GM19035 (cell line): Measurements from ENCODE around the gene TESPA1.
"Not testable (repeated sequence)": the region's sequence is repeated elsewhere in the genome, so short reads cannot be mapped to it uniquely, and the experiment has no call there.

Experiments
- ATAC-seq: cut with Tn5 transposase; IDR thresholded peaks from one replicate; pipeline ENCODE4 v1.9.1; 2021; ENCODE audit not compliant: unreplicated experiment

Gene TESPA1

GRCh38 chr12:54984658-54985376 lies at the start of gene TESPA1:
TESPA1 (minus strand) TSS chr12:54984762; CDS start chr12:54974562, 10,200 bp downstream.
- peak; percentile 94 for ATAC-seq

DNA sequence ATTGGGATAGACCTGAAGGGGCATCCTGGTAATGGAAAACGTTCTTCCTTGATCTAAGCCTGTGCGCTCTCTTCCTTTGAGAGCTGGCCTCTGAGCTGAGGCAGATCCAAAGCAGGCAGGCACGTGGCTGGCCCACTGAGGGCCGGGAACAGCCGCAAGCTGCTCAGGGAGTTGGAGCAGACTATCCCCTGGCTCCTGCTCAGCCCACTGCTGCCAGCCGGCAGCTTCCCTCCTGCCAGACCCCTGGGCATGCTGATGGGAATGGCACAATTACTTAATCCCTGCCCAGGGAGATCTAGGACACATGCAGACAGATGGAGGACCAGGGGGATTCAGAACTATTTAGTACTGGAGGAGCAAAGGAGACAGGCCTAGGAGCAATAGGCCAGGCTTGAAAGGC lies 49.7 kb upstream of the TESPA1 start:
- no peak for ATAC-seq

DNA sequence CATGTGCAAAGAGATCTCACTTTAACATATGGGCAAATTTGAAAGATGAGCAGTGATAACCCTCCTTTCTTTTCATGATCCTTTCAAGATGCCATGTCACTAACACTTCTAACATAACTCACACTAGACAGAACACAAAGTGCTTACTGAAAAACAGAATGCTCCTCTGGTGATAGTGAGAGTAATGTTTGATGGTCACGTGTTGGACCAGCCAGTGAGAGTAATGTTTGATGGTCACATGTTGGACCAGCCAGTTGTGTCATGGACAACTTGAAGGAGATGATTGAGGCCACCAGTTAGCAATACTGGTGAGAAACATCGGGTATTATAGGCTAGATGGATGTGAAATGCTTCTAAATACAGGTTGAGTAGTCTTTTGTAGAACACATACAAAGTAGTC lies 40.9 kb upstream of the TESPA1 start:
- ATAC-seq, result no peak

DNA sequence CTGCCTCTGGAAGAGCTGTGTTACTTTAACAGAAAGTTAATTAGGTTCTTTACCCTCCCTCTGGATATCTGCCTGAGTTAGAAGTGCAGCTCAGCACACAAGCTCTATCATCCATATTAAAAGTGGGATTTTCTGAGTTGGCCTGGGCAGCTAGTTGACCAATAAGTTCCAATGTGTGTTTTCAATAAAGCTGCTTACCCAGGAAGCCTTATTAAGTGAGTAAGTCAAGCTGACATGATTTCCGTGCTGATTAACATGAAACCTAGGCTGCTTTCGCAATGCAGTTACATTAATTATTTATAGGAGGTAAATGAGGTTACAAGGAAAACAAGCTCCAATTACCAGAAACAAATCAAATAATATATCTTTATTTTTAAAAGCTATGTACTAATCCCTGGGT lies 40.0 kb upstream of the TESPA1 start:
- no peak for ATAC-seq

- ATAC-seq, result peak; percentile 74
These were observed 35.2 kb upstream of the TESPA1 start, which contains the start of gene NEUROD4 for GRCh38 chr12:55019784-55020183. NEUROD4 (plus strand) TSS chr12:55019974; CDS start chr12:55026440, 6,466 bp downstream.

- ATAC-seq, result no peak
These were observed 32.9 kb upstream of the TESPA1 start for GRCh38 chr12:55017416-55017925.

GRCh38 chr12:55008944-55009585 lies 24.5 kb upstream of the TESPA1 start:
- ATAC-seq, result no peak

DNA sequence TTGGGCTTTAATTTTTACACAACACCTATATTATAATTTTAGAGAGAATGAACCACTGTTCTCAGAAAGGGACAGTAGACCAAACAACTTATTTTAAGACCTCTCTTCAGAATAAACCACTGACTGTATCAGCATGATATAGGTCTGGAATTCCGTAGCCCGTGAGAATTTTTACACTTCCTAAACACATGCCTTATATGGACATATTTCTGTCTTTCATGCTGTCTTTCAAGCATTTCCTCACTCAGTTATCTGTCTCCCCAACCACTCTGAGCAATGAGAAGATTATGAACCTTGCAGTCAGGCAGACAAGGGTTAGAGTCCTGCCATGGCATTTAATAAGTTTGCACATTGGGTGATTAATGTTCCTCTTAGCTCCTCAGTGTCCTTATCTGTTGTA lies 17.8 kb upstream of the TESPA1 start:
- no peak for ATAC-seq

DNA sequence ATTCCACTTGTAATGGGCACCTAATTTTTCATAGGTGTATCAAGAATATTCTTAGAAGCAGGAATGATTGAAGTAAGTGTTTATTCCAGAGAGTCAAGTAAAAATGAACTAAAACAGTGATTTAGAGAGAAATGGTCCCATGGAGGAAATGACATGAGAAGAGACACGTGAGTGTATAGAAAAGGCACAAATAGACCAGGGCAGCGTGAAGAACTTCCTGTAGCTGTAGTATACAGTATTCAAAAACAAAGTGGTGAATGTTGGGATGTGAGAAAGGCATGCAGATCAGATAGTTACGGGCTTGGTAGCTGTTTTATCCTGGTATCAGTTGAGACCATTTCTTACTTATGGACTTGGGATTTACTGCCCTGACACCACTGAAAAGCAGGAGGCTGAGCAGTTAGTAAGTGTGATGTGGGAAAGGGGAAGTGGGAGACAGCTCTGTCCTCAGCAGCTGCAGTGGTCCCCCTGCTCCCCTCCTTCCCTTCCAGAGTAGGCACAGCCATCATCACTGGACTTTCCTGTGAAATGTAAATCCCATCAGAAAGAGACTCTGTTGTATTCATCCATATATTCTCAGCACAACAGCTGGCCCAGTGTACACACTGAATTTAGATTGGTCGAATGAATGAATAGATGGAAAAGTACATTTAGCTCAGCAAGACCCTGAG lies 16.8 kb upstream of the TESPA1 start:
- ATAC-seq, result no peak

GRCh38 chr12:54998958-54999510 lies 14.5 kb upstream of the TESPA1 start:
- no peak for ATAC-seq

DNA sequence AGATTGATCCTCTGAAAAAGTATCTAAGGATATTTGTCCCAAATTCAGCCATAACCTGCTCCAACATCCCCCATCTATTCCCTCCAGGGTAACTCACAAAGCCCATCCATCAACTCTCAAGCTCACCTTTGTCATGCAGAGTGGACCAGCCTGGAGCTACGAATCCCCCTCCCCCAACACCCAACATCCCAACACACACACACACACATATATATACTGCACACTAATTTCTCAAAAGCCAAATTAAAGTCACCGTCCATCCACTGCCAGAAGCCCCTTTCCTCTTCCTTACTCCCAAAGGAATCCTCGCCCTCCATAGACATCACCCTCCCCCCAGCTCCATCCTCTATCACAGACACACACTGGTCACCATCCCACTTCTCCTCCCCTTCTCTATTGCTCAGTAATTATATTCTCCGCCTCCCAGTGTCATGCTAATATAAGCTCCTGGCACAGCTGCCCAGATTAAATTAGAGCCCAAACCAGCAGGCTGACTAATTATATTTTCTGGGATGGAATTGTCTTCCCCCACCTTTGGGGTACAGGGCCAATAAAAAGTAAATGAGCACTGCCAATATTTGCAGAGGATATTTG lies 13.5 kb upstream of the TESPA1 start:
- no peak for ATAC-seq

GRCh38 chr12:54996205-54996604 lies 11.6 kb upstream of the TESPA1 start:
- ATAC-seq, result no peak

DNA sequence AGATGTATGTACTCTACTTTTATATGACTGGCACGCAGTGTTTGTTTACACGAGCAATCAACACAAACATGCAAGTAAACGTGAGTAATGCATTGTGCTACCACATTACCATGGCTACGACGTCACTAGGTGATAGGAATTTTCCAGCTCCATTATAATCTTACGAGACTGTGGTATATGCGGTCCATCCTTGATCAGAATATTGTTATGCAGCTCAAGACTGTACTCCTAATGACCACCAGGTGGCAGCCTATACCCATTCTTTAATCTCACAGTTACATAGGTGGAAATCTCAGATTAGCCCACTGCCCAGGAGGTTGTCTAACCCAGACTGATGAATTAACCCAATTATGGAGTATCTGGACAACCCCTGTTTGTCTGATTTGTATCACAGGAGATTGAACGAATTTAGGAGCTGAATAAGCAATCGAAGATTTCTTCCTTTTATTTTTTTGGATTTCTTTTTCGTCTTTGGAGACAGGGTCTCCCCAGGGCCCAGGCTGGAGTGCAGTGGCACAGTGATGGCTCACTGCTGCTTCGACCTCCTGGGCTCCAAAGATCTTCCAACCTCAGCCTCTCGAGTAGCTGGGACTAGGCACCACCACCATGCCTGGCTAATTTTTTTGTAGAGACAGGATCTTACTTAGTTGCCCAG lies 8.7 kb upstream of the TESPA1 start:
- peak; percentile 53 for ATAC-seq

- ATAC-seq, result peak; percentile 32
These were observed 7.4 kb upstream of the TESPA1 start for GRCh38 chr12:54991991-54992375.

DNA sequence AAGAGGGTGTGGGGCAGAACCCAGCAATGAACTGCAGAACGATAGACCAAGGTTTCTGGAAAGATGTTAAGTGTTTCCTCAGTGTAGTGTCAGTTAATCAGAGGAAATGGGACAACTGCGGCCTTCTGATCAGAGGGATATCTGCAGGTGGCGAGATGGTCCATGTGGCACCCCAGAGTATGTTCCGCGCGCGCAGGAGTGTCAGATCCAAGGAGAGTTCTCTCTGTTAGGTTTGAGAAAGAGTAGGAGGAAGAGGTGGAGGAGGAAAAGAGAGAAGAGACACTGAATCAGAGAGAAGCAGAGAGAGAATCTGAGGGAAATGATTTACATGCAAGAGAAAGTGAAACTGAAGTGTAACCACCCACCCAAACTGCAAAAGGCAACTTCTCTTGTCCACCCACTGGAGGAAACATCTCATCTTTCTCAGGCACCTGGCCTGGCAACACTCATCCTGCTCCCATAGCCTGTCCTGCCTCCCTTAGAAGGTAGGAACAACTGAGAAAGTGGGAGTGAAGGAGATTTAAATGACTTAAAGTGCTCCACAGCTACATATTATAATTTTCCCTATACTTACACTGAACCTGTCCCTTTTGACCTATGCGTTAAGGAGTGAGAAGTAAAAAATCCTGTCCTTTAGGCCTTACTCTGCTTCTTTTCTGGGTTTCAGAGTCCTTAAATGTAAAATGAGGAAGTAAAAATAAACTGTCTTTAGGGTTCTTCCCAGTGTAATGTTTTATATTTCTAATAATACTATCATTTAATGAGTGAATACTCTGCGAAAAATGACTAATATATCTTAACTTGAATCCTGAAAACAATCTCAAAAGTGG lies 6.8 kb upstream of the TESPA1 start:
- ATAC-seq, result peak; percentile 69

DNA sequence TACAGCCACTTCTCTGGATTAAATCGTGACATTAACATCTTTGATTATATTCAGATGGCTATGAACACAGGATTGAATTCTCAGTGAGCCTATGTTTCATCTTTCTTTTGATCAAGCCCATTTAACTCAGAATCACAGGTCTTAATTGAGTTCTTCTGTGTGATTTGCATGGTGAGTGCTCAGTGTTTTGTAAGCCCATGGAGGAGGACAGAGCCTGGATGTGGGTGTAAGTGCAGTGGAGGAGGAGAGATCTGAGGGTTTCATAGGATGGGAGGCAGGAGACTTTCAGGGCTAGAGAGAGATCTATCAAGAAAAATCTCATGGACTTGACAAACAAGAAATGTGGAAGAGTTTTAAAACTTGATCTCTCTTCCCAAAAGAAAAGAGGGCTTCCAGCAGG lies 5.3 kb upstream of the TESPA1 start:
- ATAC-seq, result no peak

DNA sequence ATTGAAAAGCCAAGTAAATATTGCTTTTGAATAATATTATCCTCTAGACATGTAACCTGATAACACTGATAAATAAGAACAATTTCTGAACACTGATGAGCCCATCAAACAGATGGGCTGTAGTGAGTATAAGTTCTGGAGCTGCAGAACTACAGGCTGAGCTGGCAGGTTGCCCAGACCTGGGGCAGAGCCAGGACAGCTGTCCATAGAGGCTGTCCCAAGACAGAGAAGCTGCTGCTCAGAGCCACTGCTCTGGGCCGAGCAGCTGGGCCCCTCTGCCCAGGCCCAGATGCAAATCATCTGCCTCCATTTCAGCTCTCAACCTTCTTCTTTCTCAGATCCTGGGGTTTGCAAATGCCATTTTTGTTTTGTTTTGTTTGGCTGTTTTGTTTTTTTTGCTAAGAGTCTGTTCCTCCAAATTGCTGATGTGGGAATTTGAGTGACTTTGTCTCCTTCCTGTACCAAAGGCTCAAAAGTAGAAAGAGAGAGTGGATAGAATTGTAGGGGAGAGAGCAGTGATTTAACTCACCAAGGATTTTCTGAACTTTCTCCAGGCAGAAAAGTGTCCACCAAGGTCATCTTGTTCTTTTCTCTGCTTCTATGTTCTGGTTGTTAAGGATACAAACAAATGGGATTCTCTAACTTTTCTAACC lies 4.0 kb upstream of the TESPA1 start:
- no peak for ATAC-seq

GRCh38 chr12:54987611-54988231 lies 3.2 kb upstream of the TESPA1 start:
- ATAC-seq, result no peak

DNA sequence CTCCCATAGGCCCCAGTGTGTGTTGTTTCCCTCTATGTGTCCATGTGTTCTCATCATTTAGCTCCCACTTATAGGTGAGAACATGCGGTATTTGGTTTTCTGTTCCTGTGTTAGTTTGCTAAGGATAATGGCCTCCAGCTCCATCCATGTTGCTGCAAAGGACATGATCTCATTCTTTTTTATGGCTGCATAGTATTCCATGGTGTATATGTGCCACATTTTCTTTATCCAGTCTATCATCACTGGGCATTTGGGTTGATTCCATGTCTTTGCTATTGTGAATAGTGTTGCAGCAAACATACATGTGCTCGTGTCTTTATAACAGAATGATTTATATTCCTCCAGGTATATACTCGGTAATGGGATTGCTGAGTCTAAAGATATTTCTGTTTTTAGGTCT lies 2.2 kb upstream of the TESPA1 start:
- ATAC-seq, result not testable (repeated sequence)
